Upper lobe of left lung (tissue), 6 donors: Measurements from ENCODE around the gene KLF16. TPM values are rescaled to one million over a fixed set of nuclear protein-coding genes. Genes with fewer than 3 reads are reported as not detected.

Experiments
- ATAC-seq, 2 donors: fragments of 200-7000 bp; cut with Tn5 transposase; one replicate each; pipeline ENCODE4 v1.9.1; 2022; ENCODE audit warnings: mild to moderate bottlenecking in 2 of 2, moderate library complexity in 2 of 2; ENCODE audit not compliant: low FRiP score in 2 of 2
- DNase-seq, 2 donors: peaks; one replicate each; pipeline ENCODE4 v3.0.0-alpha.2; 2019 to 2020
- H3K27ac ChIP-seq, 4 donors: fragments of 200-600 bp; sonication (generic); one replicate each; pipeline ENCODE4 v1.5.1; 2016 to 2019
- H3K27me3 ChIP-seq, 4 donors: fragments of 200-600 bp; sonication (generic); one replicate each; pipeline ENCODE4 v1.5.1; 2017 to 2019
- H3K36me3 ChIP-seq, 4 donors: fragments of 200-600 bp; sonication (generic); one replicate each; pipeline ENCODE4 v1.5.1; 2016 to 2019
- H3K4me1 ChIP-seq, 4 donors: fragments of 200-600 bp; sonication (generic); one replicate each; pipeline ENCODE4 v1.5.1; 2018 to 2019
- H3K4me3 ChIP-seq, 4 donors: fragments of 200-600 bp; sonication (generic); one replicate each; pipeline ENCODE4 v1.5.1; 2017 to 2019; ENCODE audit warnings: mild to moderate bottlenecking in 2 of 4, moderate library complexity in 1 of 4
- H3K9me3 ChIP-seq, 4 donors: fragments of 200-600 bp; sonication (generic); one replicate each; pipeline ENCODE4 v1.5.1; 2018 to 2019
- EP300 ChIP-seq, 4 donors: sonication (generic); formaldehyde crosslinking; IDR thresholded peaks; one replicate each; pipeline ENCODE4 v1.5.1; 2017; ENCODE audit warnings: antibody characterized with exemption in 4 of 4, control low read depth in 2 of 4
- POLR2A ChIP-seq, 4 donors: fragments of 450-650 bp; IDR thresholded peaks; one replicate each; pipeline ENCODE4 v1.5.1; 2016 to 2017; ENCODE audit warnings: antibody characterized with exemption in 4 of 4, mild to moderate bottlenecking in 2 of 4
- POLR2AphosphoS5 ChIP-seq, 2 donors: sonication (generic); formaldehyde crosslinking; IDR thresholded peaks; one replicate each; pipeline ENCODE4 v1.5.1; 2017; ENCODE audit warnings: antibody characterized with exemption in 2 of 2
- WGBS, 2 donors: methylation state at CpG; one replicate each; pipeline ENCODE4 v1.1.5; 2017 to 2018; 5-methylcytosine and 5-hydroxymethylcytosine counted together
- total RNA-seq, 6 donors: library from RNA; depleted of rRNA in 4 of 6; stranded (reverse); fragments of >200 nt in 4 of 6; gene quantifications; one replicate each; pipeline versions ENCODE4 v1.1.0 to v1.2.1, GENCODE V29; 2016 to 2021
- TF ChIP-seq, protein P1 (sequence below), 6 experiments: fragments of 450-650 bp in 4 of 6; fragments of 200-600 bp in 2 of 6; sonication (generic) in 2 of 6; IDR thresholded peaks; one replicate each; pipeline ENCODE4 v1.5.1; 2016 to 2019; ENCODE audit warnings: antibody characterized with exemption in 6 of 6
- donor health status: DM: no; HTN: no; CAD: no; lungs with moderate emphysema.
- donor health status: DM: no; HTN: yes; CAD: no; lungs with severe emphysema.

The KLF16 gene
- total RNA-seq, 6 donors from 2014 or later, result 6.9 to 39.9 (median 16.4) TPM

DNA sequence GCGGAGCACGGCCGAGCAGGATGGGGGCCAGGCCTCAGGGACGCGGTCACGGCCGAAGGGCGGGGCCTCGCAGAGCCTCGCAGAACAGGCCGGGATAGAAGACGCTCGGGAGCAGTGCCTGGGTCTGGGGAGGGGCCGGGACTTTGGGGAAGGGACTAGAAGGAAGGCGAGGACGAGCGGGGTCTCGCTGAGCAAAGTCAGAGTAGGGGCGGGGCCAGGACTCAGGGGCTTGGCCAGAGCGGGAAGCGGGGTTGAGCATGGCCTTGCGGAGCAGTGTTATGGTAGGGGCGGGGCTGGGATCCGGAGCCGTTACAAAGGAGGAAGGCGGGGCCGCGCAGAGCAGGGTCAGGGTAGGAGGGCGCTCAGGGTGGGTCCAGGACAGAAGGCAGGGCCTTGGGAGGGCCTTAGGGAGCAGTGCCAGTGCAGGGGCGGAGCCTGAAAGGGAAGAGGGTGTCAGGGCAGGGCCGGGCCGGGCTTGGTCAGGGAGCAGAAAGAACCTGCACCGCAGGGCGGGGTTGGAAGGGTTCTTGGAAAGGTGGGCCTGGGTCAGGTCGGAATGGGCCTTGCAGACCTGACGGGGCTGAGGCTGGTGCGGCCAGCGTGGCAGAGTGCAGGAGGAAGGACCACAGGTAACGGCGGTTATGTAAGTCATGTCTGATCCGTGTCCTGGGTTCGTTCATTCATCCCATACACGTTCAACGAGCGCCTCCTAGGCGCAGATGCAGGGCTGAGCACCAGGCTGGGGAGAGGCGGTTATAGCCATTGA lies 50.8 kb downstream of the KLF16 start:
- TF ChIP-seq POLR2AphosphoS5 (IDR thresholded peaks at IDR 0.05) (peak; percentile 23 to 24), POLR2A (IDR thresholded peaks at IDR 0.05) (peak in 1 of 4 donors; percentile 61), EP300 (IDR thresholded peaks at IDR 0.05) (no peak)
- TF ChIP-seq, protein P1, sequence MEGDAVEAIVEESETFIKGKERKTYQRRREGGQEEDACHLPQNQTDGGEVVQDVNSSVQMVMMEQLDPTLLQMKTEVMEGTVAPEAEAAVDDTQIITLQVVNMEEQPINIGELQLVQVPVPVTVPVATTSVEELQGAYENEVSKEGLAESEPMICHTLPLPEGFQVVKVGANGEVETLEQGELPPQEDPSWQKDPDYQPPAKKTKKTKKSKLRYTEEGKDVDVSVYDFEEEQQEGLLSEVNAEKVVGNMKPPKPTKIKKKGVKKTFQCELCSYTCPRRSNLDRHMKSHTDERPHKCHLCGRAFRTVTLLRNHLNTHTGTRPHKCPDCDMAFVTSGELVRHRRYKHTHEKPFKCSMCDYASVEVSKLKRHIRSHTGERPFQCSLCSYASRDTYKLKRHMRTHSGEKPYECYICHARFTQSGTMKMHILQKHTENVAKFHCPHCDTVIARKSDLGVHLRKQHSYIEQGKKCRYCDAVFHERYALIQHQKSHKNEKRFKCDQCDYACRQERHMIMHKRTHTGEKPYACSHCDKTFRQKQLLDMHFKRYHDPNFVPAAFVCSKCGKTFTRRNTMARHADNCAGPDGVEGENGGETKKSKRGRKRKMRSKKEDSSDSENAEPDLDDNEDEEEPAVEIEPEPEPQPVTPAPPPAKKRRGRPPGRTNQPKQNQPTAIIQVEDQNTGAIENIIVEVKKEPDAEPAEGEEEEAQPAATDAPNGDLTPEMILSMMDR (IDR thresholded peaks at IDR 0.05), result peak in 4 of 6 experiments; percentile 25 to 54 (median 42)
- H3K27me3 ChIP-seq, result no peaks in the 10 kb centered on the region
- ATAC-seq, result peak; percentile 93 to 94
- peaks cover 16 to 32% (median 27%) of the 10 kb centered on the region in 4 donors for H3K36me3 ChIP-seq
- peak overlapping the region; percentile 27 to 60 (median 54) for H3K4me3 ChIP-seq
- H3K4me1 ChIP-seq, result peaks cover 12 to 21% (median 18%) of the 10 kb centered on the region in 4 donors
- peak; percentile 93 to 98 for DNase-seq
- WGBS, 2 donors, result 1 to 2% methylated on average over 47 of the region's 47 CpGs
- no peaks in the 10 kb centered on the region for H3K9me3 ChIP-seq
- H3K27ac ChIP-seq, result peak overlapping the region; percentile 66 to 88 (median 76)

DNA sequence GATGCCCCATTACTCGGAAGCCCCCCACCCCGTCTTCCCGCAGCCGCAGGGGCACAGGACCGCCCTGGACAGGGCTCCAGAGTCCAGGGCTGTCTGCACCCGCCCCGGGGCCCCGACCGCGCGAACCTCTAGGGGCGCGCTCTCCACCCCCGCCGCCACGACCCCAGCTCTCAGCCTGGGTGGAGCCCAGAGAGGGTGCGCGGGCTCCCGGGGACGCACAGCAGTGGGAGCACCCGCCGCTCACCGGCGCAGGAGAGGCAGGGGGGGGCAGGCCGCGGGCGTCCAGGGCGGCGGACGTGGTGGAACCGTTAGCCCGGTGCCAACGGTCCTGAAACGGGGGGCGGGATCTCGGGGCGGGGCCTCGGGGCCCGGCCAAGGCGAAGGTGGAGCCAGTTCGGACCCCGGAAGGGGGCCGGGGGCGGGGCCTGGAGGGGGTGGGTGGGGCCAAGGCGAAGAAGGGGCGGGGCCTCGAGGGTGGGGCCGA lies 51.4 kb downstream of the KLF16 start, which contains the start of gene ATP8B3:
Gene ATP8B3 (minus strand): TSS at position 335 of the 484 bp plus-strand sequence. CDS start 540 bp downstream, outside the sequence.
- peak; percentile 0 to 94 for ATAC-seq
- H3K36me3 ChIP-seq, result peaks cover 11 to 26% (median 21%) of the 10 kb centered on the region in 4 donors
- DNase-seq, result peak in 1 of 2 donors; percentile 96
- peak within 1 kb of the TSS; percentile 66 to 88 (median 76) for H3K27ac ChIP-seq
- peak within 1 kb of the TSS; percentile 34 to 60 (median 54) for H3K4me3 ChIP-seq
- 0 to 10% methylated on average over 2 to 5 of the region's 48 CpGs for WGBS, 2 donors
- TF ChIP-seq, protein P1 (IDR thresholded peaks at IDR 0.05), result peak in 2 of 6 experiments; percentile 4 to 31
- TF ChIP-seq EP300 (IDR thresholded peaks at IDR 0.05), result no peak
- H3K4me1 ChIP-seq, result peaks cover 12 to 21% (median 18%) of the 10 kb centered on the region in 4 donors
- H3K9me3 ChIP-seq, result no peaks in the 10 kb centered on the region
- no peaks in the 10 kb centered on the region for H3K27me3 ChIP-seq

DNA sequence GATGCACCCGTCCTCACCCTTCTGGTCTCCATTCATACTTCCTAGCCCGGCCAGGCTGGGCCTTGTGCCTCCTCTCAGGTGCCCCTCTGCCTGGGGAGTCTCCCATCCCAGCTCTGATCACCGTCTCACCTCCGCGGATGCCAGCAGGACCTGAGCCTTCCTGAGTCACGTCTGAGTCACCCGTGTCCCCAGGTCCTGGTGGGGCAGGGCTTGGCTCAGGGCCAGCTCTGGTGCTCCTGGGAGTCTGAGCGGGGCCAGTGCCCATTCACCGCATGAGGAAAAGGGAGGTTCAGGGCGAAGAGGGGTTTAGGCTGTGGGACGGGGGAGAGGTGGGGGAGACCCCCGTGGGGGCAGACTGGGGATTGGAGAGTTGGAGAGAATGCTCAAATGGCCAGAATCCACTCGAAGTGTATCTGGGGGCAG lies 51.9 kb downstream of the KLF16 start:
- no peaks in the 10 kb centered on the region for H3K27me3 ChIP-seq
- H3K4me1 ChIP-seq, result peaks cover 12 to 21% (median 18%) of the 10 kb centered on the region in 4 donors
- no peaks in the 10 kb centered on the region for H3K9me3 ChIP-seq
- peak overlapping the region in 3 of 4 donors; percentile 51 to 60 (median 56) for H3K4me3 ChIP-seq
- peak overlapping the region; percentile 33 to 88 (median 76) for H3K27ac ChIP-seq
- peak in 1 of 2 donors; percentile 4 for ATAC-seq
- TF ChIP-seq, protein P1 (IDR thresholded peaks at IDR 0.05), result no peak
- TF ChIP-seq POLR2A (IDR thresholded peaks at IDR 0.05), result no peak
- no peak for TF ChIP-seq EP300 (IDR thresholded peaks at IDR 0.05)
- TF ChIP-seq POLR2AphosphoS5 (IDR thresholded peaks at IDR 0.05), result no peak
- peaks cover 8 to 21% (median 16%) of the 10 kb centered on the region in 4 donors for H3K36me3 ChIP-seq
- peak; percentile 59 to 75 for DNase-seq
- 23 to 24% methylated on average over 11 to 13 of the region's 13 CpGs for WGBS, 2 donors

DNA sequence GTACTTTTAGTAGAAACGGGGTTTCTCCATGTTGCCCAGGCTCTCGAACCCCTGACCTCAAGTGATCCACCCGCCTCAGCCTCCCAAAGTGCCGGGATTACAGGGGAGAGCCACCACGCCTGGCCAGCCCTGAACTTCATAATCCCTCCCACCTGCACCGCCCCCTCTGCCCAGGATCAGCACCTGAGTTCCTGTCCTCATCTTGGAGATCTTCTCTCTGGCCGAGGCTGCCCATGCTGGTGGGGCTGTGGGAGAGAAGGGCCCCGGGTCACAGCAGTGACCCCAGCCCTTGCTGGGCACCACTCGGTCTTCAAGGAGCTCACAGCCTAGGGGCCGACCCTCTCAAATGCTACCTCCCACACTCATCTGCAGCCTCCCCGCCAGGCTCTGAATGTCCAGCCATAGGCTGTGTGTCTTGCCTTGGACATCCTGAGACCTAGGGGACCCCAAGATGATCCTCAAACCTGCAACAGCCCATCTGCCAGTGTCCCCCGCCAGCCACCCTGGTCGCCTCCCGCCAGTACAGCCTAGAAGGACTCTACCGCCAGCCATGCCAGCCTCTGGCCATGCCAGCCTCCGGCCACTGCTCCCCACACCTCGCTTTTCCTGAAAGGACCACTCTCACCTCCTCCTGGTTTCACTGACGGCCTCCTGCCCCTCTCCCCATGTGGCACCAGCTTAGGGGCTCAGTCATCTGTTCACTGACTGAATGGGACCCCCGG lies 52.8 kb downstream of the KLF16 start:
- TF ChIP-seq POLR2A (IDR thresholded peaks at IDR 0.05) (no peak), EP300 (IDR thresholded peaks at IDR 0.05) (no peak), POLR2AphosphoS5 (IDR thresholded peaks at IDR 0.05) (no peak)
- TF ChIP-seq, protein P1 (IDR thresholded peaks at IDR 0.05), result no peak
- WGBS, 2 donors, result 84 to 92% methylated on average over 19 of the region's 19 CpGs
- peaks cover 0 to 12% (median 7%) of the 10 kb centered on the region in 4 donors for H3K36me3 ChIP-seq
- no peak for ATAC-seq
- H3K9me3 ChIP-seq, result no peaks in the 10 kb centered on the region
- H3K4me3 ChIP-seq, result no peak overlapping the region
- H3K27me3 ChIP-seq, result no peaks in the 10 kb centered on the region
- DNase-seq, result peak in 1 of 2 donors; percentile 76
- H3K4me1 ChIP-seq, result peaks cover 12 to 21% (median 18%) of the 10 kb centered on the region in 4 donors
- peak overlapping the region in 2 of 4 donors; percentile 33 to 79 for H3K27ac ChIP-seq
